HG03196 (cell line): Measurements from ENCODE around the gene KIF23.
"Not testable (repeated sequence)": the region's sequence is repeated elsewhere in the genome, so short reads cannot be mapped to it uniquely, and the experiment has no call there.

ENCODE experiments used
- ATAC-seq: cut with Tn5 transposase; IDR thresholded peaks from one replicate; pipeline ENCODE4 v1.9.1; 2021; ENCODE audit not compliant: unreplicated experiment

Gene KIF23

GRCh38 chr15:69434238-69434637 is 20.1 kb downstream of the KIF23 start:
- no peak for ATAC-seq

- ATAC-seq, result no peak
These were observed 20.5 kb downstream of the KIF23 start for GRCh38 chr15:69434679-69435078.

- no peak for ATAC-seq
These were observed 21.8 kb downstream of the KIF23 start for GRCh38 chr15:69435985-69436384.

- no peak for ATAC-seq
These were observed 22.8 kb downstream of the KIF23 start for GRCh38 chr15:69436951-69437350.

GRCh38 chr15:69439623-69440022 is 25.5 kb downstream of the KIF23 start:
- no peak for ATAC-seq

- ATAC-seq, result peak; percentile 67
These were observed 29.0 kb downstream of the KIF23 start for GRCh38 chr15:69443032-69443611.

- no peak for ATAC-seq
These were observed 30.5 kb downstream of the KIF23 start for GRCh38 chr15:69444686-69445085.

GRCh38 chr15:69446953-69447352 is 32.8 kb downstream of the KIF23 start:
- no peak for ATAC-seq

GRCh38 chr15:69450221-69450620 is 36.1 kb downstream of the KIF23 start:
- ATAC-seq, result not testable (repeated sequence)

- ATAC-seq, result no peak
These were observed 37.0 kb downstream of the KIF23 start for GRCh38 chr15:69450968-69451695.

- peak; percentile 35 for ATAC-seq
These were observed 38.0 kb downstream of the KIF23 start for GRCh38 chr15:69451951-69452691.

GRCh38 chr15:69452692-69453521 is 38.8 kb downstream of the KIF23 start, which contains the start of gene RPLP1:
RPLP1 (plus strand) TSS chr15:69452818; CDS start chr15:69452949, 131 bp downstream.
- peak; percentile 85 for ATAC-seq

GRCh38 chr15:69454953-69455352 is 40.8 kb downstream of the KIF23 start:
- ATAC-seq, result no peak

- no peak for ATAC-seq
These were observed 42.3 kb downstream of the KIF23 start for GRCh38 chr15:69456208-69457166.

GRCh38 chr15:69457304-69458280 is 43.4 kb downstream of the KIF23 start:
- ATAC-seq, result no peak

- no peak for ATAC-seq
These were observed 44.9 kb downstream of the KIF23 start for GRCh38 chr15:69459066-69459465.

- ATAC-seq, result no peak
These were observed 46.3 kb downstream of the KIF23 start for GRCh38 chr15:69460481-69460880.

- peak; percentile 4 for ATAC-seq
These were observed 47.9 kb downstream of the KIF23 start for GRCh38 chr15:69462030-69462492.
